HL-60/S4 (cell line): Measurements from ENCODE around the gene EME1.
"Not testable (repeated sequence)": the region's sequence is repeated elsewhere in the genome, so short reads cannot be mapped to it uniquely, and the experiment has no call there.

Experiments
- in situ Hi-C: fragments of 300-500 bp; cut with MboI; formaldehyde crosslinking; loops from 2 replicates; pipeline ENCODE4 v1.14.3; 2022; ENCODE audit warnings: low sequenced_read_pairs

EME1 gene, protein sequence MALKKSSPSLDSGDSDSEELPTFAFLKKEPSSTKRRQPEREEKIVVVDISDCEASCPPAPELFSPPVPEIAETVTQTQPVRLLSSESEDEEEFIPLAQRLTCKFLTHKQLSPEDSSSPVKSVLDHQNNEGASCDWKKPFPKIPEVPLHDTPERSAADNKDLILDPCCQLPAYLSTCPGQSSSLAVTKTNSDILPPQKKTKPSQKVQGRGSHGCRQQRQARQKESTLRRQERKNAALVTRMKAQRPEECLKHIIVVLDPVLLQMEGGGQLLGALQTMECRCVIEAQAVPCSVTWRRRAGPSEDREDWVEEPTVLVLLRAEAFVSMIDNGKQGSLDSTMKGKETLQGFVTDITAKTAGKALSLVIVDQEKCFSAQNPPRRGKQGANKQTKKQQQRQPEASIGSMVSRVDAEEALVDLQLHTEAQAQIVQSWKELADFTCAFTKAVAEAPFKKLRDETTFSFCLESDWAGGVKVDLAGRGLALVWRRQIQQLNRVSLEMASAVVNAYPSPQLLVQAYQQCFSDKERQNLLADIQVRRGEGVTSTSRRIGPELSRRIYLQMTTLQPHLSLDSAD

GRCh38 chr17:50372758-50373556 lies at the start of gene EME1, which contains the start of gene MRPL27:
Gene EME1, plus strand, starts transcription at chr17:50373229. Its CDS starts 1,980 bp downstream, at chr17:50375209.
Gene MRPL27, minus strand, starts transcription at chr17:50373184. Its CDS starts 14 bp downstream, at chr17:50373170.
- in situ Hi-C loops = no loop called here

DNA sequence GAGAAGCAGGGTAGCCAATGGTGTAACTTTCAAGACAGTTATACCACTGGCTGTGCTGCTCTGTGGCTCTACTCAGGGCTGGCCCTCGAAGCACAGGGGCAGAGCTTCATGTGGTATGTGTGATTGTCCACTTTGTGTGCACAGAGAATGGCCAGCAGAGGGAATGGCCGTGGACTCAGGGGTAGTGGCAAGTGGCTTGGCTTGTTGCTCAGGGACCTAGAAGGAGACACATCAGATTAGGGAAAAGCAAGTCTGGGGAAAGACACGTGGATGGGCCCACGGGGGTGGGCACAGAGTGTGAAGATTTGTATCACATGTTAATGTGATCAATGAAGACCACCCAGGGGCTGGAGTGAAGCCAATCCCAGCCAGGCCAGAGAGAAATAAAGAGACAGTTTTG lies 47.1 kb upstream of the EME1 start:
- in situ Hi-C loops = no loop called here

GRCh38 chr17:50326831-50327364 lies 46.1 kb upstream of the EME1 start:
- in situ Hi-C loops = no loop called here

GRCh38 chr17:50328363-50329325 lies 44.4 kb upstream of the EME1 start:
- in situ Hi-C loops = no loop called here

DNA sequence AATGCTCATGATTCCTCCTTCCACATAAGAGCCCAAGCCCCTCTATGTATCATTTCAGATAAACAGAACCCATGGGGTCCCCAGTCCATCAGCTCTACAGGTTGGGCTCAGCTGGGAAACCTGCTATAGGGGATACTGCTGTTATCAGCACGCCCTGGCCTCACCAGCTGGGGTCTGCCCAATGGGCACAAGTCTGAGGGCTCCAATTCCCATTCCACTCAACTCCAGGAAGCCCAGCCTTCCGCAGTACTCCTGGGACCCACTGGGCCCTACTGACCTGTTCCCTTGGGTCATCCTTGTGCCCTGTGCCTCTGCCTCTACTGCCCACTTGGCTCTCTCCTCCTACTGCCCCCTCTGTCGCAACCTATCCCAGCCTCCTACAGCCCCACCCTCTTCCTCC lies 43.3 kb upstream of the EME1 start:
- in situ Hi-C loops = no loop called here

DNA sequence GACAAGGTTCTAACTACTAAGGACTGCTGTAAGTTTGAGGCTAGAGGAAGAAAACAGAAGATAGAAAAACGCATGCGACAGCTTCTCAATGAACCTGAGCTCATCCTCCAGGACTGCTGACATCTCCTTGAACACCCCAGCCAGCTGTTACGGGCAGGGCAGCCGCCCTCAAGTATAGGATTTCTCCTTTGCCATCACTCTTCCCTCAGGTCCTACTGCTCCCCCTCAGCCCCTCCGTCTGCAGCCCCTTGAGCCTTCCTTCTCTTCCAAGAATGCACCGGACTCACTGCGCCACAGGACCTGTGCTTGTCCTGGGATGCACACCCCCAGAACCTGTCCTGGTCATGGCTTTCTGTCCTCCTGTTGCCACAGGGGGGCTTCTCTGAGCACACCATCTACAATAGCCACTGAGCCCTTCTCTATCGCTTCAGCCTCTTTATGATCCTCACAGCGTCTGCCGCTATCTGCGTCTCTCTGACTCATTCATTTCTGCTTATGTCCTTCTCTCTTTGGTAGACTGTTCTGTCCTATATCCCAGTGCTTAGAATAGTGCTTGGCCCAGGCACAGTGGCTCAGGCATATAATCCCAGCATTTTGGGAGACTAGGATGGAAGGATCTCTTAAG lies 42.8 kb upstream of the EME1 start:
- in situ Hi-C loops = no loop called here

- in situ Hi-C loops = no loop called here
Measured at GRCh38 chr17:50331085-50331791, 41.8 kb upstream of the EME1 start.

DNA sequence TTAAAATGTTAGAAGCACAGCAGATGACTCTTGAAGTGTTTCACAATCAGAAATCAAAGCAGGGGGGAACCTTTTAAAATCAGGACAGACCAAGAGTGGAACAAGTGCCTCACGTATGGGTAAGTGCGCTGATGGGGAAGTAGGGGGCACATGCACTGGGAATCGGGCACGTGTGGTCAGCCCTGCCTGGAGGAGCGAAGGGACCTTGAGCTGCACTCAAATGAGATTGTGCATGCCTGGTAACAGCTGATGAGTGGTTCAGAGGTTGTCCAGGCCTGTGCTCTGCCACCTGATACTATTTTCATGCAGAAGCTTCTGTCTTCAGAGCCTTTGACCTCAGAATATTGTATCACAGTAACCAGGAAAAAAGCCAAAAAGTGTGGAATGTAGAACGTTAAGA lies 40.8 kb upstream of the EME1 start:
- in situ Hi-C loops = no loop called here

GRCh38 chr17:50333291-50334057 lies 39.6 kb upstream of the EME1 start:
- in situ Hi-C loops = not testable (repeated sequence)

GRCh38 chr17:50337956-50338355 lies 35.1 kb upstream of the EME1 start:
- in situ Hi-C loops = no loop called here

DNA sequence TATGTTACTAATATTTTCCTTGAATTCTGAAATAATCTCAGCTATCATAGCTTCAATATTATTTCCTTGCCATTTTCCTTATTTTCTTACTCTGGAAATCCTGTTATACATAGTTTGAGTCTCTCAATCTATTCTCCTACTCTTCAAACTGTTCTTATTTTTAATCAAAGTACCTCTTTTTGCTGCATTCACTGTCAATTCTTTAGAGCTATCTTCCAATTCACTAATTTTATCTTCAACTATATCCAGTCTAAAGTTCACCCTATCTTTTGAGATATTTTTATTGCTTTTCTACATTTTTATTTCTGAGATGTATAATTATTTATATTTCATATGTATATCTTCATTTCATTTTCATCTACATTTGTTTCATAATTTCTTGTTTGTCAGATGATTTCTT lies 34.4 kb upstream of the EME1 start:
- in situ Hi-C loops = no loop called here

GRCh38 chr17:50339381-50339780 lies 33.6 kb upstream of the EME1 start:
- in situ Hi-C loops = no loop called here

DNA sequence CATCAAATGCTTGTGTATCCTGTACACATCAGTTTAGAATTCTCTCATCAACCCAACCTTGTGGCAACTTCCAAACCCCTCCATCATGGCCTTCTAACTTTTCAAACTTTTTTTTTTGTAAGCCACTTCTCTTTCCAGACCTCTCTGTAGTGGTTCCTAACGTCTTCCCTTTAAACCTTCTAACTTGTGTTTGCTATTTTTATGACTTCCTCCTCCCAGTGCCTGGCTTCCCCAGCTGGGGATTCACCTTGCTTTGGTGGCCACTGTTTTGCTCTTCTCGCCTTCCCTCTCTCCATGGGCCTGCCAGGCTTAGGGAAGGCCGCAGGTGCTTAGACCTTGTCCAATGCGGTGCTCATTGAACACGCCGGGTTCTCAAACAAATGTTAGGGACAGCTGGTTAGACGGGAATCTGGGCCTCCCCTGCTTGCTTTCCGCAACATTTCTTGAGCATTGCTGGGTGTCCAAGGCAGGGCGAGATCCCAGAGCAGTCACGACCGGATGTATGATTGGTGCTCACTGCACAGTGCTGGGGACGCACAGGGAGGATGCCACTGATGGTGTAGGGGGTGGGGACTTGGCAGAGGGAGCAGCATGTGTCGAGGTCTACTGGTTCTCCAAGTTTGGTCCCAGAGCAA lies 28.2 kb upstream of the EME1 start:
- in situ Hi-C loops = no loop called here

DNA sequence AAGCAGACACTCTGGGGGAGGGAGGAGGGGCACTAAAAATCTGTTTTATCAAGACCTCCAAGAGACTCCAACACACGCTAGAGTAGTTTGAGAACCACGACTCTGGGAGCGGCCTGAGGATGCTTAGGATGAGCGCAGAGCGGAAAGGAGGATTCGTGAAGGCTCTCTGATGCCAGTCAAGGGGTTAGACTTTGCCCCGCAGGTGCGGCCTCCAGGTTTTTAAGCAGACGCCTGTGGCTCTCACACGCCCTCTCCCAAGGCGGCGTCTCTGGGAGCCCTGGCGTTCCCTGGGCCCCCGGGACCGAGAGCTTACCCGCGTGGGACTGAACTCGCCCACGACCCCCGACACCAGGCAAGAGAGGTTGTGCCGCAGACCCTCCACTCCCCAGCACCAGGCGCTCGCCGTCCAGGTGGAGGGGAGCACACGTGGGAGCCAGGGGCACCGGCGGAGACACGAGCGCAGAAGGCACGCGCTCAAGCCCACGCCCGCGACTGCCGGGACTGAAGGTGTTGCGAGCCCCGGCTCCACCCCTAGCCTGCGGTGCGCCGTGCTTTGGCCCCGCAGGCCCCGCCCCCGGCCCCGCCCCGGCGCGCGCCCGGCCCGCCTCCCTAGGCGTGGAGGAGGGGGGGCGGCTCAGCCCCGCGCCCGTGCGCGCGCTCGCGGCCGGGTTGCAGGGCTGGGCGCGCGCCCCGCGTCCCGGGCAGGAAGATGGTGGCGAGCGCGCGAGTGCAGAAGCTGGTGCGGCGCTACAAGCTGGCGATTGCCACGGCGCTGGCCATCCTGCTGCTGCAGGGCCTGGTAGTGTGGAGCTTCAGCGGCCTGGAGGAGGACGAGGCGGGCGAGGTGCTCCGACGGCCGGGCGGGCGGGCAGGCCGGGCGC lies 27.4 kb upstream of the EME1 start, which contains the start of gene XYLT2:
Gene XYLT2, plus strand, starts transcription at position 695 of the 881 bp plus-strand sequence. Its CDS starts 15 bp downstream, at position 710.
- in situ Hi-C loops = no loop called here

GRCh38 chr17:50346313-50347116 lies 26.5 kb upstream of the EME1 start:
- in situ Hi-C loops = no loop called here
